ENCODE results near the gene FRG2B. TPM values are rescaled to one million over a fixed set of nuclear protein-coding genes. Genes with fewer than 3 reads are reported as not detected.
A peak's percentile ranks its signal among the peaks of the same experiment; 100 is the strongest.
"Not testable (repeated sequence)": the region's sequence is repeated elsewhere in the genome, so short reads cannot be mapped to it uniquely, and the experiment has no call there.

FRG2B gene
- total RNA-seq, 2 experiments from 2014 or later: not detected

- H3K27ac Mint-ChIP-seq; CTCF ChIA-PET; H3K9me3 Mint-ChIP-seq; H3K27me3 Mint-ChIP-seq; H3K36me3 Mint-ChIP-seq (ENCODE audit: low read depth); intact Hi-C loops (cut with micrococcal nuclease); POLR2A ChIA-PET; DNase-seq; H3K4me1 Mint-ChIP-seq (ENCODE audit: low read depth); H3K4me3 Mint-ChIP-seq: not testable (repeated sequence)
- peak; percentile 13 for TF ChIP-seq CTCF (IDR thresholded peaks at IDR 0.05)
- peak; percentile 78 for ATAC-seq
These were observed 10.7 kb upstream of the FRG2B start for GRCh38 chr10:133637202-133637845.

GRCh38 chr10:133630723-133631249 is 4.2 kb upstream of the FRG2B start:
- ATAC-seq: peak; percentile 67
- H3K27ac Mint-ChIP-seq; CTCF ChIA-PET; H3K4me3 Mint-ChIP-seq; POLR2A ChIA-PET; intact Hi-C loops (cut with micrococcal nuclease); H3K9me3 Mint-ChIP-seq; H3K36me3 Mint-ChIP-seq (ENCODE audit: low read depth); H3K27me3 Mint-ChIP-seq; DNase-seq; H3K4me1 Mint-ChIP-seq (ENCODE audit: low read depth): not testable (repeated sequence)

GRCh38 chr10:133622544-133622943 is 4.1 kb downstream of the FRG2B start:
- CTCF ChIA-PET; H3K36me3 Mint-ChIP-seq (ENCODE audit: low read depth); H3K27ac Mint-ChIP-seq; ATAC-seq; H3K4me3 Mint-ChIP-seq; POLR2A ChIA-PET; H3K9me3 Mint-ChIP-seq; H3K4me1 Mint-ChIP-seq (ENCODE audit: low read depth); intact Hi-C loops (cut with micrococcal nuclease): not testable (repeated sequence)
- H3K27me3 Mint-ChIP-seq: peaks cover 20% of the 10 kb centered on the region
- peak; percentile 15 for DNase-seq

GRCh38 chr10:133618851-133619250 is 7.7 kb downstream of the FRG2B start:
- ChIA-PET POLR2A (no interaction called here), CTCF (interaction anchor here (1.4 kb wide), 1 partner anchor 10 kb away, joined by 4 read pairs; no protein-coding TSS in a partner anchor)
- H3K27me3 Mint-ChIP-seq: peaks cover 20% of the 10 kb centered on the region
- no peak for TF ChIP-seq CTCF (IDR thresholded peaks at IDR 0.05)
- H3K36me3 Mint-ChIP-seq (ENCODE audit: low read depth): no peaks in the 10 kb centered on the region
- ATAC-seq: no peak
- intact Hi-C loops (cut with micrococcal nuclease): no loop called here
- no peaks in the 10 kb centered on the region for H3K9me3 Mint-ChIP-seq
- DNase-seq: no peak
- H3K4me3 Mint-ChIP-seq: no peak overlapping the region
- H3K4me1 Mint-ChIP-seq (ENCODE audit: low read depth): no peaks in the 10 kb centered on the region
- no peak overlapping the region for H3K27ac Mint-ChIP-seq

GRCh38 chr10:133617196-133617595 is 9.4 kb downstream of the FRG2B start:
- POLR2A ChIA-PET: no interaction called here
- CTCF ChIA-PET: interaction anchor here (0.6 to 1.4 kb wide), 5 partner anchors 8 to 179 kb away, joined by 3 read pairs; no protein-coding TSS in a partner anchor
- ATAC-seq: no peak

More at GRCh38 chr10:133617196-133617595, 9.4 kb downstream of the FRG2B start:
- intact Hi-C loops (cut with micrococcal nuclease): no loop called here
- Mint-ChIP-seq H3K9me3 (no peaks in the 10 kb centered on the region), H3K4me1 (ENCODE audit: low read depth) (no peaks in the 10 kb centered on the region), H3K27ac (no peak overlapping the region), H3K4me3 (no peak overlapping the region), H3K36me3 (ENCODE audit: low read depth) (no peaks in the 10 kb centered on the region), H3K27me3 (peaks cover 16% of the 10 kb centered on the region)
- DNase-seq: no peak
- no peak for TF ChIP-seq CTCF (IDR thresholded peaks at IDR 0.05)

All from activated CD8-positive, alpha-beta T cell treated with anti-CD3 and anti-CD28 coated beads for 36 hours (primary cell).